CD4-positive, alpha-beta T cell (primary cell): ENCODE results near the gene SLC22A3. TPM values are rescaled to one million over a fixed set of nuclear protein-coding genes. Genes with fewer than 3 reads are reported as not detected.

Experiments used
- ATAC-seq: fragments of 200-7000 bp; cut with Tn5 transposase; one replicate; pipeline ENCODE4 v1.10.0; 2022; ENCODE audit warnings: mild to moderate bottlenecking; ENCODE audit not compliant: poor library complexity
- CTCF ChIA-PET: fragments of 350-600 bp; sonication (Branson Sonifier 250); formaldehyde crosslinking; loops from one replicate; lab custom pipeline; 2021; ENCODE audit warnings: antibody characterized with exemption, inconsistent platforms; lab: Charles Lee
- POLR2A ChIA-PET: fragments of 350-600 bp; sonication (Branson Sonifier 250); formaldehyde crosslinking; loops from one replicate; lab custom pipeline; 2021; ENCODE audit warnings: antibody characterized with exemption, inconsistent platforms; lab: Charles Lee
- DNase-seq, 14 experiments: peaks; one replicate each; pipeline ENCODE4 v3.0.0-alpha.2; 2013 to 2020; ENCODE audit warnings: mixed read lengths in 2 of 14
- H3K27ac ChIP-seq, 2 donors: one replicate each; pipeline versions ENCODE4 v1.5.1 to v1.7.0; 2013; ENCODE audit warnings: low read length in 2 of 2, low read depth in 1 of 2, mild to moderate bottlenecking in 1 of 2
- H3K27me3 ChIP-seq, 2 experiments: 1 replicate in 1 of 2; 2 replicates in 1 of 2; pipeline versions ENCODE4 v1.6.1 to v1.7.0; 2013; ENCODE audit warnings: low read length in 2 of 2, control low read depth in 1 of 2, mild to moderate bottlenecking in 1 of 2, moderate library complexity in 1 of 2; ENCODE audit not compliant: insufficient read depth in 2 of 2, control insufficient read depth in 1 of 2
- H3K36me3 ChIP-seq: one replicate; pipeline ENCODE4 v1.6.1; 2013; ENCODE audit warnings: low read length, control low read depth; ENCODE audit not compliant: insufficient read depth
- H3K4me1 ChIP-seq: one replicate; pipeline ENCODE4 v1.6.1; 2013; ENCODE audit warnings: low read length, control low read depth; ENCODE audit not compliant: insufficient read depth
- H3K4me3 ChIP-seq: one replicate; pipeline ENCODE4 v1.5.1; 2013; ENCODE audit warnings: mild to moderate bottlenecking, low read length, moderate library complexity
- H3K9me3 ChIP-seq, 2 experiments: 1 replicate in 1 of 2; 2 replicates in 1 of 2; pipeline versions ENCODE4 v1.6.1 to v1.7.0; 2013; ENCODE audit warnings: low read length in 2 of 2, mild to moderate bottlenecking in 2 of 2, control low read depth in 1 of 2, moderate library complexity in 1 of 2; ENCODE audit not compliant: control insufficient read depth in 1 of 2, insufficient read depth in 1 of 2
- H3K27ac Mint-ChIP-seq: one replicate; pipeline ENCODE4 v1.8.0; 2020; ENCODE audit warnings: mixed read lengths
- H3K27me3 Mint-ChIP-seq: one replicate; pipeline ENCODE4 v1.8.0; 2021; ENCODE audit warnings: mixed read lengths
- H3K36me3 Mint-ChIP-seq: one replicate; pipeline ENCODE4 v1.8.0; 2021; ENCODE audit warnings: low read depth, mixed read lengths
- H3K4me1 Mint-ChIP-seq: one replicate; pipeline ENCODE4 v1.8.0; 2021; ENCODE audit warnings: low read depth, mixed read lengths
- H3K4me3 Mint-ChIP-seq: one replicate; pipeline ENCODE4 v1.8.0; 2020; ENCODE audit warnings: mild to moderate bottlenecking, mixed read lengths
- H3K9me3 Mint-ChIP-seq: one replicate; pipeline ENCODE4 v1.8.0; 2020; ENCODE audit warnings: mixed read lengths
- intact Hi-C, 2 experiments: fragments of 100-400 bp; cut with DNase I in 1 of 2; cut with micrococcal nuclease in 1 of 2; formaldehyde crosslinking; loops; one replicate each; pipeline versions ENCODE4 v1.15.1 to v1.9.0; 2023 to 2025; cut with DNase I, micrococcal nuclease
- total RNA-seq, 174 experiments: library from RNA in 2 of 174; stranded (reverse) in 2 of 174; gene quantifications; one replicate each; pipeline ENCODE4 v1.2.3 and lab custom pipeline; 2021 to 2026
- TF ChIP-seq, protein P1 (sequence below): fragments of 200-600 bp; IDR thresholded peaks from one replicate; pipeline ENCODE4 v1.8.0; 2022; ENCODE audit warnings: antibody characterized with exemption, mild to moderate bottlenecking

The SLC22A3 gene
- total RNA-seq, 2 experiments from 2014 or later: not detected

DNA sequence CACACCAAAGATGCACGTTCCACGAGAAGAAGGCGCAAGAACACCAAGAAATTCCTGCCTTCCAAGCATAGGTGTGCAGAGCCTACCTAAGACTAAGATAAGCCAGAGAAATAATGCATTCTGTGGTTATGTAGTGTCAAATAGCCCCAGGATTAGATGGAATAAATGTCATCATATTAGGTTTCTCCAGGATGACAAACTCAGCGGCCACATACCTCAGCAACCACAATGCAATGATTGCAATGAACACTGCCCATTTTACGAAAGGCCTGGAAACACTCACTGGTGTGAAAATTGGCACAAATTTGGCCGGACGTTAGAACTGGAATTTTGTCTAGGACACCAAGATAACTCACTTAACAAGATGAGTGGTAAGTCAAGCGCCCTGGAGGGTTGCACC, 129.7 kb downstream of the SLC22A3 start:
- Mint-ChIP-seq H3K4me1 (peaks cover 14% of the 10 kb centered on the region), H3K4me3 (no peak overlapping the region), H3K9me3 (peaks cover 8% of the 10 kb centered on the region), H3K27ac (no peak overlapping the region), H3K36me3 (peaks cover 40% of the 10 kb centered on the region), H3K27me3 (no peaks in the 10 kb centered on the region)
- H3K27me3 ChIP-seq: no peaks in the 10 kb centered on the region
- ATAC-seq (no peak), DNase-seq (no peak)
- TF ChIP-seq, protein P1, sequence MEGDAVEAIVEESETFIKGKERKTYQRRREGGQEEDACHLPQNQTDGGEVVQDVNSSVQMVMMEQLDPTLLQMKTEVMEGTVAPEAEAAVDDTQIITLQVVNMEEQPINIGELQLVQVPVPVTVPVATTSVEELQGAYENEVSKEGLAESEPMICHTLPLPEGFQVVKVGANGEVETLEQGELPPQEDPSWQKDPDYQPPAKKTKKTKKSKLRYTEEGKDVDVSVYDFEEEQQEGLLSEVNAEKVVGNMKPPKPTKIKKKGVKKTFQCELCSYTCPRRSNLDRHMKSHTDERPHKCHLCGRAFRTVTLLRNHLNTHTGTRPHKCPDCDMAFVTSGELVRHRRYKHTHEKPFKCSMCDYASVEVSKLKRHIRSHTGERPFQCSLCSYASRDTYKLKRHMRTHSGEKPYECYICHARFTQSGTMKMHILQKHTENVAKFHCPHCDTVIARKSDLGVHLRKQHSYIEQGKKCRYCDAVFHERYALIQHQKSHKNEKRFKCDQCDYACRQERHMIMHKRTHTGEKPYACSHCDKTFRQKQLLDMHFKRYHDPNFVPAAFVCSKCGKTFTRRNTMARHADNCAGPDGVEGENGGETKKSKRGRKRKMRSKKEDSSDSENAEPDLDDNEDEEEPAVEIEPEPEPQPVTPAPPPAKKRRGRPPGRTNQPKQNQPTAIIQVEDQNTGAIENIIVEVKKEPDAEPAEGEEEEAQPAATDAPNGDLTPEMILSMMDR: no peak
- ChIA-PET CTCF (no interaction called here), POLR2A (no interaction called here)
- intact Hi-C loops: no loop called here
- H3K4me1 ChIP-seq: peaks cover 6% of the 10 kb centered on the region
- no peak overlapping the region for H3K27ac ChIP-seq
- H3K36me3 ChIP-seq: peaks cover 17% of the 10 kb centered on the region
- H3K4me3 ChIP-seq: no peak overlapping the region
- peaks cover 0 to 4% of the 10 kb centered on the region in 2 experiments for H3K9me3 ChIP-seq

DNA sequence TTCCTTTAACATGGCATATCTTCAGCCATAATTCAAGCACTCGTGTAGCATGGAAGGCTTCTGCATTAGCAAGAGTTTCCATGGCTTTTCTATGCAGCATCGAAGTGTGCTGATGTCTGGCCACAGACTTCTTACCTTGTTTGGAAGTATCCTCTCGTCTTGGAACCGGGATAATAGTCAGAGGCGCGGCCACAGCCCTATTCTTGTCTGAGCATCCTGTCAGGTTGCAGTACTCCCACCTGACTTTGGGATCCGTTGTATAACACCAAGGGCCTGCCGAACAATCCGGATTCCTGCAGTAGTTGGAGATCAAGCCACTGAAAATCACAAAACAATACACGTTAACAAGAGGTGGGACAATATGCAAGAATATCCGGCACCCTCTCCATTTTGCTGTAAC, 138.9 kb downstream of the SLC22A3 start:
- H3K4me3 ChIP-seq: no peak overlapping the region
- ATAC-seq: no peak
- no peaks in the 10 kb centered on the region for H3K27me3 ChIP-seq
- no peaks in the 10 kb centered on the region for H3K4me1 Mint-ChIP-seq
- no peaks in the 10 kb centered on the region for H3K9me3 ChIP-seq
- no peak overlapping the region for H3K4me3 Mint-ChIP-seq
- TF ChIP-seq, protein P1: no peak
- H3K4me1 ChIP-seq: no peaks in the 10 kb centered on the region
- no peak overlapping the region for H3K27ac ChIP-seq
- no peak for DNase-seq
- H3K36me3 Mint-ChIP-seq: peaks cover 51% of the 10 kb centered on the region
- ChIA-PET POLR2A (no interaction called here), CTCF (no interaction called here)
- intact Hi-C loops: no loop called here
- H3K9me3 Mint-ChIP-seq: no peaks in the 10 kb centered on the region
- peaks cover 17% of the 10 kb centered on the region for H3K36me3 ChIP-seq
- H3K27me3 Mint-ChIP-seq: no peaks in the 10 kb centered on the region
- H3K27ac Mint-ChIP-seq: no peak overlapping the region

- TF ChIP-seq, protein P1: no peak
These were observed 140.9 kb downstream of the SLC22A3 start for GRCh38 chr6:160489091-160489490.

More at GRCh38 chr6:160489091-160489490, 140.9 kb downstream of the SLC22A3 start:
- Mint-ChIP-seq H3K27ac (no peak overlapping the region), H3K4me3 (no peak overlapping the region), H3K9me3 (no peaks in the 10 kb centered on the region), H3K4me1 (no peaks in the 10 kb centered on the region), H3K27me3 (no peaks in the 10 kb centered on the region), H3K36me3 (peaks cover 34% of the 10 kb centered on the region)
- ATAC-seq (no peak), DNase-seq (no peak)
- no peak overlapping the region for H3K27ac ChIP-seq
- H3K27me3 ChIP-seq: no peaks in the 10 kb centered on the region
- no peaks in the 10 kb centered on the region for H3K9me3 ChIP-seq
- intact Hi-C loops: no loop called here
- no peaks in the 10 kb centered on the region for H3K36me3 ChIP-seq
- no peaks in the 10 kb centered on the region for H3K4me1 ChIP-seq
- no peak overlapping the region for H3K4me3 ChIP-seq
- CTCF ChIA-PET: no interaction called here
- POLR2A ChIA-PET: no interaction called here
